ENCODE data around the gene RNF152.

The RNF152 gene

DNA sequence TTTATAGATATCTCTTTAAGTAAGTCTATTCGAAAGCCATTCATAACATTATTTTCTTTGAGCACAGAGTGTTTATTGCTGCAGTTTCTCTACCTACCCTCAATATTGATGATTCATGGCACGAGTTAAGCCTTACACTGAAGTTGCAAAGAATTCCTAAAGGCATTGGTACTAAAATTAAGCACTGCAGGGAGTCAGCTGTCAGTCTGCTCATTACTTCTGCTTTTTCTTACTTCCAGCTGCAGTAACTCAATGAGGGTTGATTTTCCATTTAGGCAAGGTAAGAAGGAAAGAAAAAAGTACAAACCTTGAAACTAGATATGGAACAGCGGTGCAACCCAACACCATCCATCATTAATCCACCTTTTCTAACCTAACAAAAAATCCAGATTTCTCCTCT is 65.2 kb downstream of the RNF152 start:
- no peak overlapping the region for H3K4me2 ChIP-seq (ENCODE audit: low read length)
- H3F3A ChIP-seq (ENCODE audit: insufficient read depth, low read length), result no peaks in the 10 kb centered on the region
- H3K9me2 ChIP-seq (ENCODE audit: low read depth, low read length), result no peaks in the 10 kb centered on the region
- no peaks in the 10 kb centered on the region for H3K36me3 ChIP-seq (ENCODE audit: insufficient read depth, low read length)
- no peaks in the 10 kb centered on the region for H3K9me3 ChIP-seq (ENCODE audit: low read length)
- no peak overlapping the region for H3K4me3 ChIP-seq (ENCODE audit: low read depth, low read length, poor library complexity, severe bottlenecking)
- no peak overlapping the region for H3K27ac ChIP-seq (ENCODE audit: low read depth, low read length, poor library complexity, severe bottlenecking)
- H3K79me2 ChIP-seq (ENCODE audit: insufficient read depth, low read length), result no peaks in the 10 kb centered on the region
- no peaks in the 10 kb centered on the region for H4K20me1 ChIP-seq (ENCODE audit: insufficient read depth, low read length)
- H3K27me3 ChIP-seq (ENCODE audit: insufficient read depth, low read length), result no peaks in the 10 kb centered on the region
- H2AFZ ChIP-seq (ENCODE audit: low read length), result no peak overlapping the region
- no peaks in the 10 kb centered on the region for H3K4me1 ChIP-seq (ENCODE audit: insufficient read depth, low read length, severe bottlenecking)
- no peak overlapping the region for H3K9ac ChIP-seq (ENCODE audit: low read length)
- TF ChIP-seq, protein P1, sequence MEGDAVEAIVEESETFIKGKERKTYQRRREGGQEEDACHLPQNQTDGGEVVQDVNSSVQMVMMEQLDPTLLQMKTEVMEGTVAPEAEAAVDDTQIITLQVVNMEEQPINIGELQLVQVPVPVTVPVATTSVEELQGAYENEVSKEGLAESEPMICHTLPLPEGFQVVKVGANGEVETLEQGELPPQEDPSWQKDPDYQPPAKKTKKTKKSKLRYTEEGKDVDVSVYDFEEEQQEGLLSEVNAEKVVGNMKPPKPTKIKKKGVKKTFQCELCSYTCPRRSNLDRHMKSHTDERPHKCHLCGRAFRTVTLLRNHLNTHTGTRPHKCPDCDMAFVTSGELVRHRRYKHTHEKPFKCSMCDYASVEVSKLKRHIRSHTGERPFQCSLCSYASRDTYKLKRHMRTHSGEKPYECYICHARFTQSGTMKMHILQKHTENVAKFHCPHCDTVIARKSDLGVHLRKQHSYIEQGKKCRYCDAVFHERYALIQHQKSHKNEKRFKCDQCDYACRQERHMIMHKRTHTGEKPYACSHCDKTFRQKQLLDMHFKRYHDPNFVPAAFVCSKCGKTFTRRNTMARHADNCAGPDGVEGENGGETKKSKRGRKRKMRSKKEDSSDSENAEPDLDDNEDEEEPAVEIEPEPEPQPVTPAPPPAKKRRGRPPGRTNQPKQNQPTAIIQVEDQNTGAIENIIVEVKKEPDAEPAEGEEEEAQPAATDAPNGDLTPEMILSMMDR (IDR thresholded peaks at IDR 0.05; ENCODE audit: low read length), result no peak
- no peak for TF ChIP-seq EZH2 (IDR thresholded peaks at IDR 0.05; ENCODE audit: borderline replicate concordance, low read length)

DNA sequence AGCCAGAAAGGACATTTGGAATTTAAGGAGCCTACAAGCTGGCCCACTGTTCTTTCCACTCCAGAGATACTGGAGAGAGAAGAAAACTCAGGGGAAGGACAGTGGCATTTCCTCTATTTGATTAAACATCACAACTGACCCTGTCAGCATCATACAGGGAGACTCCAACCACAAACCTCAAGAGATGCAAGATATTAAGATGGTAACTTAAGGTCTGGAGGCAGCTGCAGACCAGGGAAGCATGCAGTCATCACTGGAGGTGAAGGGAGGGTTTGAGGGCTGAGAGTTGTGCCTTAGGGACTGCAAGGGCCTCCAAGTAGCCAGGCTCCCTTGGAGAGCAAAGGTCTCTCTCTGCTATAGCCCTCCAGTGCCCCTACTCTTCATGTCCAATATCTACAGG is 67.4 kb downstream of the RNF152 start:
- Histone ChIP-seq H3K27ac (ENCODE audit: low read depth, low read length, poor library complexity, severe bottlenecking) (no peak overlapping the region), H3K36me3 (ENCODE audit: insufficient read depth, low read length) (no peaks in the 10 kb centered on the region), H3K79me2 (ENCODE audit: insufficient read depth, low read length) (no peaks in the 10 kb centered on the region), H3K4me1 (ENCODE audit: insufficient read depth, low read length, severe bottlenecking) (no peaks in the 10 kb centered on the region), H3K4me2 (ENCODE audit: low read length) (no peak overlapping the region), H4K20me1 (ENCODE audit: insufficient read depth, low read length) (no peaks in the 10 kb centered on the region), H3K9ac (ENCODE audit: low read length) (no peak overlapping the region), H2AFZ (ENCODE audit: low read length) (no peak overlapping the region), H3K27me3 (ENCODE audit: insufficient read depth, low read length) (no peaks in the 10 kb centered on the region), H3K9me2 (ENCODE audit: low read depth, low read length) (no peaks in the 10 kb centered on the region), H3F3A (ENCODE audit: insufficient read depth, low read length) (no peaks in the 10 kb centered on the region), H3K4me3 (ENCODE audit: low read depth, low read length, poor library complexity, severe bottlenecking) (no peak overlapping the region), H3K9me3 (ENCODE audit: low read length) (no peaks in the 10 kb centered on the region)
- TF ChIP-seq, protein P1 (IDR thresholded peaks at IDR 0.05; ENCODE audit: low read length), result no peak
- no peak for TF ChIP-seq EZH2 (IDR thresholded peaks at IDR 0.05; ENCODE audit: borderline replicate concordance, low read length)

DNA sequence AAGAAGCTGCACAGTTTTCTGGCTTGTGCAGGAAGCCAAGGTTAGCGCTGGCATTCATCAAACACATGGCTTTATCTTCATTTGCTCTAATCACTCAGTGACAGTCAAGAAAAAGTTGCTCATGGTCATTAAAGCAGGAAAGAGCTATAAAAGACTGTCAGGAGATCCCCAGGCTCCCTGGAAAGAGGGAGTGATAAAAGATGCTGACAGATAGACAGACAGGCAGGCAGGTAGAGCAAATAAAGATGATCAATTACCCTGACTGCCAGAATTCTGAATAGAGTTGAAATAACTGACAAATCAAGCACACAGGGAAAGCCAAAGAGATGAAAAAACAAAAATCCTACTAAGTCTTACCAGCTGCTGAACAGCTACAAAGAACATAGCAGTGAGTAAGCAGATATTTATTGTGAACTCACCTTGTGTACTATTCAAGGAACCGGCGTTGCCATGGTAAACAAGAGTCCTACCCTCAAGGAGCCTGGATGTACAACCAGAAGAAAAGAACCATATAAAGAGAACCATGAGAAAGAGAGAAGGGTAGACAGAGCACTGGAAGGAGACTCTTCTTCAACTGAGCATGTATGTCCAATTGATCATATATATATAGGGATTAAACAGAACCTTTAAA is 68.0 kb downstream of the RNF152 start:
- H2AFZ ChIP-seq (ENCODE audit: low read length), result no peak overlapping the region
- H3F3A ChIP-seq (ENCODE audit: insufficient read depth, low read length), result no peaks in the 10 kb centered on the region
- no peaks in the 10 kb centered on the region for H4K20me1 ChIP-seq (ENCODE audit: insufficient read depth, low read length)
- H3K9me2 ChIP-seq (ENCODE audit: low read depth, low read length), result no peaks in the 10 kb centered on the region
- H3K4me3 ChIP-seq (ENCODE audit: low read depth, low read length, poor library complexity, severe bottlenecking), result no peak overlapping the region
- H3K36me3 ChIP-seq (ENCODE audit: insufficient read depth, low read length), result no peaks in the 10 kb centered on the region
- no peaks in the 10 kb centered on the region for H3K4me1 ChIP-seq (ENCODE audit: insufficient read depth, low read length, severe bottlenecking)
- no peaks in the 10 kb centered on the region for H3K9me3 ChIP-seq (ENCODE audit: low read length)
- TF ChIP-seq, protein P1 (IDR thresholded peaks at IDR 0.05; ENCODE audit: low read length), result no peak
- no peak for TF ChIP-seq EZH2 (IDR thresholded peaks at IDR 0.05; ENCODE audit: borderline replicate concordance, low read length)
- H3K4me2 ChIP-seq (ENCODE audit: low read length), result no peak overlapping the region
- H3K27me3 ChIP-seq (ENCODE audit: insufficient read depth, low read length), result no peaks in the 10 kb centered on the region
- H3K79me2 ChIP-seq (ENCODE audit: insufficient read depth, low read length), result no peaks in the 10 kb centered on the region
- H3K27ac ChIP-seq (ENCODE audit: low read depth, low read length, poor library complexity, severe bottlenecking), result no peak overlapping the region
- no peak overlapping the region for H3K9ac ChIP-seq (ENCODE audit: low read length)
